Activated T-helper 1 cell treated with anti-CD3 and anti-CD28 coated beads, Interleukin-12 subunit alpha, Interleukin-12 subunit beta, Interleukin-2, Interleukin-4 antibody, amounts not matched to agents 30 ng/mL and 10 ng/mL and 1 ng/mL, durations not matched to agents 14 hours and 24 hours and 36 hours (primary cell): ENCODE measurements around the gene CAVIN3. TPM values are rescaled to one million over a fixed set of nuclear protein-coding genes. Genes with fewer than 3 reads are reported as not detected.
A peak's percentile ranks its signal among the peaks of the same experiment; 100 is the strongest.

Experiments
- DNase-seq: peaks from one replicate; pipeline ENCODE4 v3.0.0; 2021; ENCODE audit warnings: low spot score
- H3K27ac Mint-ChIP-seq: one replicate; pipeline ENCODE4 v1.8.0; 2021; ENCODE audit warnings: mild to moderate bottlenecking, mixed read lengths
- H3K27me3 Mint-ChIP-seq: one replicate; pipeline ENCODE4 v1.8.0; 2022; ENCODE audit warnings: mild to moderate bottlenecking, moderate library complexity, mixed read lengths; ENCODE audit not compliant: insufficient read depth
- H3K36me3 Mint-ChIP-seq: one replicate; pipeline ENCODE4 v1.8.0; 2021; ENCODE audit warnings: low read depth, mixed read lengths
- H3K4me1 Mint-ChIP-seq: one replicate; pipeline ENCODE4 v1.8.0; 2021; ENCODE audit warnings: low read depth, mixed read lengths
- H3K4me3 Mint-ChIP-seq: one replicate; pipeline ENCODE4 v1.8.0; 2021; ENCODE audit warnings: mild to moderate bottlenecking, moderate library complexity, mixed read lengths
- H3K9me3 Mint-ChIP-seq: one replicate; pipeline ENCODE4 v1.8.0; 2021; ENCODE audit warnings: mixed read lengths
- intact Hi-C: fragments of 100-400 bp; cut with micrococcal nuclease; formaldehyde crosslinking; loops from one replicate; pipeline ENCODE4 v1.15.1; 2024
- total RNA-seq: library from RNA; stranded (reverse); gene quantifications from 2 replicates; pipeline ENCODE4 v1.2.3, GENCODE V29; 2022

CAVIN3 gene
- total RNA-seq, 1 donor from 2014 or later: 17.2 TPM

DNA sequence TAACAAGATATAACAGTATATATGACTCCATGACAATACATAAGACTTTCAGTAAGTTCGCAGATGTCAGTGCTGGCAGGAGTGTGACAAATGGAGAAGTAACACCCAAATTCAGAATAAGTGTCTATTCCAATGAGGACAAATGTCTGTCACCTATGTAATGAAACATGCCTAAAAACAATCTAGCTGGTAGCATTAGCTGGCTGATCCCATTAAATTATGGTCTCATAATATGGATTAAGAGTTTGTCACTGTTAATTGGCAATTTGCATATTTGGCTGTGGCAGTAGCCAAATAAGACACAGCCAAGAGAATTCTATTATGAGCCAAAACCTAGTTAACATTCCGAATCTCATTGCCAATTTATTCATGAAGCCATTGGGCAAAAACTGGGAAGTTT lies 30.2 kb upstream of the CAVIN3 start:
- Mint-ChIP-seq H3K27ac (no peak overlapping the region), H3K4me3 (no peak overlapping the region), H3K9me3 (no peaks in the 10 kb centered on the region), H3K36me3 (no peaks in the 10 kb centered on the region), H3K4me1 (peaks cover 6% of the 10 kb centered on the region), H3K27me3 (no peaks in the 10 kb centered on the region)
- intact Hi-C loops: loop anchor here (5.0 to 10.0 kb wide), 4 partner anchors 113 to 756 kb away; partner anchors contain the start of genes CNGA4, OR52N2, TRIM22 and TRIM5
- no peak for DNase-seq

- Mint-ChIP-seq H3K4me1 (peaks cover 6% of the 10 kb centered on the region), H3K27me3 (peaks cover 3% of the 10 kb centered on the region), H3K9me3 (no peaks in the 10 kb centered on the region), H3K4me3 (no peak overlapping the region), H3K36me3 (no peaks in the 10 kb centered on the region), H3K27ac (no peak overlapping the region)
- DNase-seq: no peak
- intact Hi-C loops: loop anchor here (5.0 to 10.0 kb wide), 4 partner anchors 113 to 755 kb away; partner anchors contain the start of genes CNGA4, OR52N2, TRIM22 and TRIM5
Measured at GRCh38 chr11:6350043-6350442, 29.7 kb upstream of the CAVIN3 start.

DNA sequence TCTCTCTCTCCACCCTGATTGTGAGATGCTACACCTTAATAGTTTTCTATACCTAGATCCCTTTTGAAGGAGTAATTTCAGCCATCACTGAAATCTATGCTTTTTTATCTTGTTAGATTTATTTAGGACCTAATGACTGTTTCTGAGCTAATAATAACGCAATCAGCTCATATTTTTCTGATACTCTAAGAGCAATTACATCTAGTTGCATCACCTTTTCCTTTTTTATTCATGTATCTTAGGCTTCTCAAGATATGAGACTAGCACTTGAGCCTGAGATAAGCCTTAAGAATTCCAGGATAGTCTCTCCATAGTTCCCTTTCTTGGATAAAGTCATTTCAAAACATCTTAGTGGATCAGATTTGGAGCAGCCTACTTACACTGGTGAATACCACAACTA lies 25.1 kb upstream of the CAVIN3 start:
- no peak overlapping the region for H3K4me3 Mint-ChIP-seq
- no peaks in the 10 kb centered on the region for H3K36me3 Mint-ChIP-seq
- H3K27ac Mint-ChIP-seq: no peak overlapping the region
- H3K4me1 Mint-ChIP-seq: no peaks in the 10 kb centered on the region
- H3K27me3 Mint-ChIP-seq: peaks cover 7% of the 10 kb centered on the region
- no peak for DNase-seq
- H3K9me3 Mint-ChIP-seq: no peaks in the 10 kb centered on the region
- intact Hi-C loops: no loop called here

- peaks cover 7% of the 10 kb centered on the region for H3K9me3 Mint-ChIP-seq
Measured at GRCh38 chr11:6336293-6336692, 16.0 kb upstream of the CAVIN3 start.

GRCh38 chr11:6334806-6335205 lies 14.5 kb upstream of the CAVIN3 start:
- no peak overlapping the region for H3K27ac Mint-ChIP-seq
- peaks cover 7% of the 10 kb centered on the region for H3K9me3 Mint-ChIP-seq
- no peak overlapping the region for H3K4me3 Mint-ChIP-seq
- intact Hi-C loops: no loop called here
- no peaks in the 10 kb centered on the region for H3K4me1 Mint-ChIP-seq
- no peaks in the 10 kb centered on the region for H3K36me3 Mint-ChIP-seq
- peaks cover 15% of the 10 kb centered on the region for H3K27me3 Mint-ChIP-seq
- no peak for DNase-seq

More at GRCh38 chr11:6336293-6336692, 16.0 kb upstream of the CAVIN3 start:
- Mint-ChIP-seq H3K36me3 (no peaks in the 10 kb centered on the region), H3K27ac (no peak overlapping the region), H3K4me1 (no peaks in the 10 kb centered on the region), H3K4me3 (no peak overlapping the region), H3K27me3 (peaks cover 19% of the 10 kb centered on the region)
- no peak for DNase-seq
- intact Hi-C loops: no loop called here

DNA sequence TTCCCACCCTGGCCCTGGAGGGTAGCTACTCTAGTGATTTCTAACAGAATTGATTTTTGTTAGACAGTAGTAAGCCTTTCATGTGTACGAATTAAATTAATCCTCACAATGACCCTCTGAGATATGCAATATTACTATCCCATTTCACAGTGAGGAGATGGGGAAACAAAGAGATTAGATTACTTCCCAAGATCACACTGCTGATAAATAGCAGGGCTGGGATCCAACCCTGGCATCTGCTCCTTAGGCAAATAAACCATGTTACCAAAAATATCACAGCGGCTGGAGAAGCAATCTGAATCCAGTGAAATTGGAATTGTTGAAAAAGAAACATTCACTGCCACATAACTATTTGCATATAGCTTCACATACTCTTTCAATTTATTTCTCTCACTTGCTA lies 12.8 kb upstream of the CAVIN3 start:
- H3K27ac Mint-ChIP-seq: no peak overlapping the region
- H3K36me3 Mint-ChIP-seq: no peaks in the 10 kb centered on the region
- intact Hi-C loops: no loop called here
- peaks cover 14% of the 10 kb centered on the region for H3K27me3 Mint-ChIP-seq
- H3K4me1 Mint-ChIP-seq: no peaks in the 10 kb centered on the region
- H3K4me3 Mint-ChIP-seq: no peak overlapping the region
- peaks cover 7% of the 10 kb centered on the region for H3K9me3 Mint-ChIP-seq
- no peak for DNase-seq

- intact Hi-C loops: no loop called here
- H3K4me3 Mint-ChIP-seq: no peak overlapping the region
- H3K27me3 Mint-ChIP-seq: peaks cover 16% of the 10 kb centered on the region
- no peaks in the 10 kb centered on the region for H3K4me1 Mint-ChIP-seq
- peaks cover 7% of the 10 kb centered on the region for H3K9me3 Mint-ChIP-seq
- DNase-seq: no peak
- no peaks in the 10 kb centered on the region for H3K36me3 Mint-ChIP-seq
- H3K27ac Mint-ChIP-seq: no peak overlapping the region
Measured at GRCh38 chr11:6332066-6332465, 11.8 kb upstream of the CAVIN3 start.

DNA sequence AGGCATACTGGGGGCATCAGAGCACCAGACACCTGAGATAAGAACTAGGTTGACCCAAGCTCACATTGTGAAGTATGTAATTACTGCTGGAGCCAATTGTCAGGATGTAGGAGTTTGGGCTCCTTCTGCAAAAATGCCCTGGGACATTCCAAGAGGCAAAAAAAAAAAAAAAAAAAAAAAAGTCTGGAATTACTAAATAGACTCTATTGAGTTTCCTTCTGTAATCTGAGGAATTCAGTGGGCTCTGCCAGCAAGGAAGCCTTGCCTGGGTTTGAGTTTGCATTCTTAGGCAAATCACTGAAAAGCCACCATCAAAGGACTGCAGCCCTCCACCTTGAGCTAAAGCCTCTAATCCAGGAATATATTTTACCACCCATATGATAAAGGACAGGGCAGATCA lies 8.0 kb upstream of the CAVIN3 start:
- no peaks in the 10 kb centered on the region for H3K4me1 Mint-ChIP-seq
- H3K4me3 Mint-ChIP-seq: no peak overlapping the region
- intact Hi-C loops: no loop called here
- H3K9me3 Mint-ChIP-seq: no peaks in the 10 kb centered on the region
- H3K27ac Mint-ChIP-seq: no peak overlapping the region
- DNase-seq: no peak
- H3K27me3 Mint-ChIP-seq: peaks cover 15% of the 10 kb centered on the region
- no peaks in the 10 kb centered on the region for H3K36me3 Mint-ChIP-seq

- Mint-ChIP-seq H3K4me1 (no peaks in the 10 kb centered on the region), H3K4me3 (no peak overlapping the region), H3K27ac (no peak overlapping the region), H3K27me3 (peaks cover 11% of the 10 kb centered on the region), H3K36me3 (no peaks in the 10 kb centered on the region), H3K9me3 (no peaks in the 10 kb centered on the region)
- DNase-seq: no peak
- intact Hi-C loops: no loop called here
Measured at GRCh38 chr11:6327806-6328205, 7.5 kb upstream of the CAVIN3 start.

- Mint-ChIP-seq H3K9me3 (no peaks in the 10 kb centered on the region), H3K36me3 (no peaks in the 10 kb centered on the region), H3K27ac (no peak overlapping the region), H3K4me3 (no peak overlapping the region), H3K4me1 (peaks cover 7% of the 10 kb centered on the region), H3K27me3 (peaks cover 10% of the 10 kb centered on the region)
- DNase-seq: no peak
- intact Hi-C loops: no loop called here
Measured at GRCh38 chr11:6326985-6327384, 6.7 kb upstream of the CAVIN3 start.

DNA sequence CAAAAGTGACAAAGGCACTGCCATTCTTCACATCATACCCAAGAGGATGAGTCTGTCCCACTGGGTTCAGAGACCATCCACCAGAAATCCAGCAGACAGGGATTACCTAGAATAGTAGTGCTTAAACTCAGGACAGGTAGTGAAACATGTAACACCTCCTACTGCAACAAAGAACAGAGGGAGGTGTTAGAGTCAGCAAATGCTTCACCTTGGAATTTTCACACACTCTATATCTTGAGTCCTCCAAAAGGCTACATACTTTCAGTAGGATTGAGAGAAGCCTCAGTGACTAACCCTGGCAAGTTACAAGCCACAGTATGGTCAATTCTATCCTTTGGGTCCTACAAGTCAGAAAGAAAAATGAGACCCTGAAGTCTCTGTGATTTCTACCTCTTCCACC lies 6.0 kb upstream of the CAVIN3 start:
- Mint-ChIP-seq H3K27ac (no peak overlapping the region), H3K27me3 (peaks cover 9% of the 10 kb centered on the region), H3K4me1 (peaks cover 14% of the 10 kb centered on the region), H3K9me3 (no peaks in the 10 kb centered on the region), H3K4me3 (no peak overlapping the region), H3K36me3 (no peaks in the 10 kb centered on the region)
- intact Hi-C loops: no loop called here
- no peak for DNase-seq

DNA sequence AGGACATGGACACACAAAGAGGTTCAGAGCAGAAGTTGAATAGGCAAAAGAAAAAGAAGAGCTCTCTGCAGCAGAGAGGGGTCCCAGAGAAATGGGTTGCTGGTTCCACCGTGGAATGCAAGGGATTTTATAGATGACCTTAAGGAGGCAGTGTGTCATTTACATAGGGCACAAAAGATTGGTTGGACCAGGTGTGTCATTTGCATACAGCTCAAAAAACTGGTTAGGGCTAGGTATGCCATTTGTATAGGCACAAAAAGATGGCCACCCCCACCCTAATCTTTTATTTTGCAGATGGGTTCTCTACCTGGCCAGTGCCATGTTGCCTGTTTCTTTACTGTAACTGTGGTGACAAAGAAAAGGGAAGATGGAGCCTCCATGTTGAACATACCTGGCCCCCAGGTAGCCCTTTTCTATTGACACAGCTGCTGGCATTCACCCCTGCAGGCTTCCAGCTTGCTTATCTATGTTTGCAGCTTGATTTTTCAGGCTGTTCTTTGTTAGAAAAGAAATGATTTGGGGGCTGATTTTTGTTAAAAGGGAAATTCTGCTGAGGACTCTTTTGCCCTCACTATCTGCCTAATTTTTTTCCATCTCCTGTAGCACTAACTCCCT lies 3.1 kb upstream of the CAVIN3 start:
- peaks cover 28% of the 10 kb centered on the region for H3K4me1 Mint-ChIP-seq
- no peaks in the 10 kb centered on the region for H3K9me3 Mint-ChIP-seq
- intact Hi-C loops: loop anchor here (5.0 kb wide), 3 partner anchors 159 to 636 kb away; partner anchors contain the start of genes ARFIP2, TIMM10B, TRIM22 and TRIM5
- peaks cover 9% of the 10 kb centered on the region for H3K27me3 Mint-ChIP-seq
- DNase-seq: no peak
- H3K4me3 Mint-ChIP-seq: no peak overlapping the region
- peaks cover 4% of the 10 kb centered on the region for H3K36me3 Mint-ChIP-seq
- H3K27ac Mint-ChIP-seq: no peak overlapping the region

DNA sequence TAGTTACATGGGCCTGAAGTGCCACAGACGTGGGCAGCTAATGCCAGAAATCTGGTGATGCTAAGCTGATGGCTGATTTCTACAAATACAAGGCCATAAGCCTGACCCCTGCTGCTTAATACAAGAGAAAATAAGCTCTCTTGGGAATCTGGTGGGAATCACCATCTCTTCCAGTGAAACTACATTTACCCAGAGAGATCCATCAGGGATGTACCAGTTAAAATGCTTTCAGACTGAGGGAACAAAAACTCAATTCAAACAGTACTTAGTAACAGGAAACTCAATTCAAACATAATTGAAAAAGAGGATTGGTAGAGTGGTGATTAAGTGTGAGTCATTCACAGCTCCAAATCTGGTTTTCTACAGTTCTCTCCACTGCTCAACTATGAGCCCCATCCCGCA lies 1.7 kb upstream of the CAVIN3 start:
- no peak for DNase-seq
- H3K27ac Mint-ChIP-seq: peak overlapping the region; percentile 93
- no peaks in the 10 kb centered on the region for H3K9me3 Mint-ChIP-seq
- peak overlapping the region; percentile 60 for H3K4me3 Mint-ChIP-seq
- peaks cover 5% of the 10 kb centered on the region for H3K36me3 Mint-ChIP-seq
- H3K27me3 Mint-ChIP-seq: peaks cover 15% of the 10 kb centered on the region
- intact Hi-C loops: loop anchor here (1.0 to 5.0 kb wide), 6 partner anchors 88 to 635 kb away; partner anchors contain the start of genes APBB1, ARFIP2, FHIP1B and TIMM10B
- peaks cover 29% of the 10 kb centered on the region for H3K4me1 Mint-ChIP-seq
